ENCODE data around the gene C20orf96. TPM values are rescaled to one million over a fixed set of nuclear protein-coding genes. Genes with fewer than 3 reads are reported as not detected.

Gene C20orf96
- total and polyA plus RNA-seq, 2 of the 4 experiments (the other 2 are of a cell fraction), result 2.0 to 9.8 TPM

GRCh38 chr20:227439-228105 is 63.0 kb downstream of the C20orf96 start:
- Histone ChIP-seq H4K20me1 (ENCODE audit: insufficient read depth, low read length) (no peaks in the 10 kb centered on the region), H3K14ac (replicated peaks; ENCODE audit: low read depth, low read length) (no peak overlapping the region), H4K8ac (ENCODE audit: low read depth in 2 of 2, low read length in 2 of 2) (no peak overlapping the region), H3K4me2 (ENCODE audit: low read depth, low read length) (no peak overlapping the region), H3K27me3 (ENCODE audit: control insufficient read depth, insufficient read depth, low read length) (peaks cover 3% of the 10 kb centered on the region), H3K4me3 (ENCODE audit: insufficient read depth, low read depth, low read length) (no peak overlapping the region), H3K23ac (ENCODE audit: low read depth, low read length) (no peak overlapping the region), H2BK20ac (ENCODE audit: low read depth, low read length) (no peak overlapping the region), H3K4ac (ENCODE audit: low read depth, low read length) (no peak overlapping the region), H3K79me1 (ENCODE audit: low read depth in 1 of 2, low read length in 2 of 2) (no peaks in the 10 kb centered on the region), H3K9ac (ENCODE audit: low read depth, low read length) (no peak overlapping the region), H3K18ac (ENCODE audit: low read depth, low read length) (no peak overlapping the region), H4K91ac (ENCODE audit: insufficient read depth, low read depth, low read length) (no peak overlapping the region), H3K9me3 (ENCODE audit: control insufficient read depth, insufficient read depth, low read length) (no peaks in the 10 kb centered on the region), H3K4me1 (ENCODE audit: control insufficient read depth, insufficient read depth, low read length) (no peaks in the 10 kb centered on the region), H2BK120ac (ENCODE audit: low read depth, low read length) (no peak overlapping the region), H3K56ac (ENCODE audit: extremely low read depth, insufficient read depth, low read length) (no peak overlapping the region), H2AFZ (replicated peaks; ENCODE audit: low read length, poor library complexity) (no peak overlapping the region), H2AK5ac (ENCODE audit: low read depth, low read length) (no peak overlapping the region), H2BK15ac (ENCODE audit: low read depth, low read length) (no peak overlapping the region), H3K36me3 (ENCODE audit: control insufficient read depth, insufficient read depth, low read length) (no peaks in the 10 kb centered on the region), H4K5ac (ENCODE audit: low read depth, low read length) (no peak overlapping the region), H3K27ac (ENCODE audit: insufficient read depth, low read length) (no peak overlapping the region), H2BK5ac (ENCODE audit: low read depth, low read length, poor library complexity, severe bottlenecking) (no peak overlapping the region), H2AK9ac (replicated peaks; ENCODE audit: low read depth, low read length, poor library complexity) (no peak overlapping the region), H3K9me1 (ENCODE audit: insufficient read depth, low read length) (no peaks in the 10 kb centered on the region)
- BruUV-seq (replicated peaks), result no TSS peak
- TF ChIP-seq CTCF (conservative IDR thresholded peaks at IDR 0.05; ENCODE audit: low read depth, low read length) (no peak), CHD1 (IDR thresholded peaks at IDR 0.05; ENCODE audit: low read depth, low read length) (no peak), MAZ (IDR thresholded peaks at IDR 0.05; ENCODE audit: borderline replicate concordance, low read depth, low read length) (no peak), MAFK (IDR thresholded peaks at IDR 0.05; ENCODE audit: low read depth, low read length) (no peak)
- in situ Hi-C loops (cut with MboI; ENCODE audit: low sequenced_read_pairs) (no loop called here), dilution Hi-C loops (cut with HindIII; ENCODE audit: low sequenced_read_pairs, unreplicated experiment) (no loop called here), intact Hi-C loops (cut with micrococcal nuclease) (no loop called here)
- no peak for DNase-seq
- ChIA-PET POLR2A (ENCODE audit: unreplicated experiment) (no interaction called here), CTCF (interaction anchor here (0.6 kb wide), 1 partner anchor 310 kb away, joined by 6 read pairs; no protein-coding TSS in a partner anchor)
- WGBS, 2 experiments (ENCODE audit: extremely low coverage in 2 of 2, insufficient read length in 1 of 2), result no CpG with 5 or more reads among the region's 3 CpGs
- no peak for ATAC-seq (ENCODE audit: low read depth)
